Mesodermal cell (in vitro differentiated cells): ENCODE data around the gene CD180.

ENCODE experiments used
- H3K27ac ChIP-seq: 2 replicates; pipeline ENCODE4 v1.7.0; 2013; ENCODE audit warnings: mild to moderate bottlenecking, low read depth, low read length, moderate library complexity; ENCODE audit not compliant: severe bottlenecking
- H3K36me3 ChIP-seq: 2 replicates; pipeline ENCODE4 v1.7.1; 2013; ENCODE audit warnings: mild to moderate bottlenecking, low read length, moderate library complexity; ENCODE audit not compliant: control insufficient read depth, insufficient read depth
- H3K4me1 ChIP-seq: one replicate; pipeline ENCODE4 v1.7.1; 2013; ENCODE audit warnings: mild to moderate bottlenecking, low read length; ENCODE audit not compliant: insufficient read depth, control insufficient read depth, poor library complexity, severe bottlenecking
- H3K4me3 ChIP-seq: 2 replicates; pipeline ENCODE4 v1.7.0; 2013; ENCODE audit warnings: low read length, control low read depth, mild to moderate bottlenecking; ENCODE audit not compliant: insufficient read depth, poor library complexity, severe bottlenecking; ENCODE audit errors: extremely low read depth
- H3K9me3 ChIP-seq: 2 replicates; pipeline ENCODE4 v1.7.1; 2013; ENCODE audit warnings: mild to moderate bottlenecking, low read length, moderate library complexity; ENCODE audit not compliant: control insufficient read depth
- WGBS, 2 experiments: methylation state at CpG; one replicate each; pipeline ENCODE4 v1.1.5; 2013; ENCODE audit warnings: missing lambda C conversion rate in 2 of 2; ENCODE audit not compliant: insufficient coverage in 2 of 2; 5-methylcytosine and 5-hydroxymethylcytosine counted together

The CD180 gene

GRCh38 chr5:67160272-67160671, 36.3 kb downstream of the CD180 start:
- Histone ChIP-seq H3K4me3 (no peak overlapping the region), H3K4me1 (peaks cover 6% of the 10 kb centered on the region), H3K36me3 (peaks cover 41% of the 10 kb centered on the region), H3K9me3 (no peaks in the 10 kb centered on the region), H3K27ac (no peak overlapping the region)
- 100% methylated on average over 1 of the region's 3 CpGs; no CpG with 5 or more reads in 1 of the 2 experiments for WGBS, 2 experiments

- no peak overlapping the region for H3K4me3 ChIP-seq
- no peak overlapping the region for H3K27ac ChIP-seq
- 48% methylated on average over 2 to 3 of the region's 5 CpGs for WGBS, 2 experiments
Measured at GRCh38 chr5:67156976-67157583, 39.5 kb downstream of the CD180 start.

GRCh38 chr5:67154556-67155206, 41.9 kb downstream of the CD180 start:
- Histone ChIP-seq H3K4me3 (no peak overlapping the region), H3K4me1 (no peaks in the 10 kb centered on the region), H3K36me3 (peaks cover 27% of the 10 kb centered on the region), H3K9me3 (no peaks in the 10 kb centered on the region), H3K27ac (no peak overlapping the region)
- WGBS, 2 experiments = 86 to 100% methylated on average over 2 to 5 of the region's 5 CpGs

More at GRCh38 chr5:67156976-67157583, 39.5 kb downstream of the CD180 start:
- H3K36me3 ChIP-seq = peaks cover 23% of the 10 kb centered on the region
- peaks cover 6% of the 10 kb centered on the region for H3K4me1 ChIP-seq
- no peaks in the 10 kb centered on the region for H3K9me3 ChIP-seq

GRCh38 chr5:67153292-67153691, 43.3 kb downstream of the CD180 start:
- Histone ChIP-seq H3K27ac (no peak overlapping the region), H3K4me3 (no peak overlapping the region), H3K9me3 (no peaks in the 10 kb centered on the region), H3K4me1 (no peaks in the 10 kb centered on the region), H3K36me3 (peaks cover 27% of the 10 kb centered on the region)
- no CpG with 5 or more reads among the region's 2 CpGs for WGBS, 2 experiments

- H3K9me3 ChIP-seq = no peaks in the 10 kb centered on the region
- H3K4me1 ChIP-seq = no peaks in the 10 kb centered on the region
- no peak overlapping the region for H3K4me3 ChIP-seq
- WGBS, 2 experiments = 88 to 96% methylated on average over 3 to 4 of the region's 6 CpGs
- no peak overlapping the region for H3K27ac ChIP-seq
- peaks cover 30% of the 10 kb centered on the region for H3K36me3 ChIP-seq
Measured at GRCh38 chr5:67152400-67152799, 44.2 kb downstream of the CD180 start.

GRCh38 chr5:67149951-67150523, 46.6 kb downstream of the CD180 start:
- Histone ChIP-seq H3K36me3 (peaks cover 36% of the 10 kb centered on the region), H3K9me3 (no peaks in the 10 kb centered on the region), H3K4me1 (no peaks in the 10 kb centered on the region), H3K4me3 (no peak overlapping the region), H3K27ac (no peak overlapping the region)
- 86 to 100% methylated on average over 1 of the region's 1 CpG for WGBS, 2 experiments

- WGBS, 2 experiments = 95 to 97% methylated on average over 9 to 12 of the region's 14 CpGs
- Histone ChIP-seq H3K36me3 (peaks cover 44% of the 10 kb centered on the region), H3K27ac (no peak overlapping the region), H3K9me3 (no peaks in the 10 kb centered on the region), H3K4me1 (no peaks in the 10 kb centered on the region), H3K4me3 (no peak overlapping the region)
Measured at GRCh38 chr5:67149057-67149950, 47.3 kb downstream of the CD180 start.

GRCh38 chr5:67147760-67148159, 48.8 kb downstream of the CD180 start:
- H3K4me3 ChIP-seq = no peak overlapping the region
- no peaks in the 10 kb centered on the region for H3K9me3 ChIP-seq
- H3K36me3 ChIP-seq = peaks cover 52% of the 10 kb centered on the region
- no peaks in the 10 kb centered on the region for H3K4me1 ChIP-seq
- H3K27ac ChIP-seq = no peak overlapping the region
- 86 to 89% methylated on average over 2 to 3 of the region's 3 CpGs for WGBS, 2 experiments

- no peaks in the 10 kb centered on the region for H3K9me3 ChIP-seq
- no peaks in the 10 kb centered on the region for H3K4me1 ChIP-seq
- no CpG with 5 or more reads among the region's 4 CpGs for WGBS, 2 experiments
- H3K36me3 ChIP-seq = peaks cover 55% of the 10 kb centered on the region
- no peak overlapping the region for H3K27ac ChIP-seq
- H3K4me3 ChIP-seq = no peak overlapping the region
Measured at GRCh38 chr5:67146981-67147380, 49.6 kb downstream of the CD180 start.

- H3K4me1 ChIP-seq = no peaks in the 10 kb centered on the region
- WGBS, 2 experiments = no CpG with 5 or more reads among the region's 1 CpG
- no peaks in the 10 kb centered on the region for H3K9me3 ChIP-seq
- no peak overlapping the region for H3K4me3 ChIP-seq
- H3K27ac ChIP-seq = no peak overlapping the region
- H3K36me3 ChIP-seq = peaks cover 59% of the 10 kb centered on the region
Measured at GRCh38 chr5:67146574-67146973, 50.0 kb downstream of the CD180 start.
